Epithelial cell of proximal tubule (primary cell): Measurements from ENCODE around the gene SPATA16. TPM values are rescaled to one million over a fixed set of nuclear protein-coding genes. Genes with fewer than 3 reads are reported as not detected.

ENCODE experiments used
- DNase-seq: peaks from one replicate; pipeline ENCODE4 v3.0.0-alpha.2; 2011; ENCODE audit warnings: low read depth
- H3K4me3 ChIP-seq: 2 replicates; pipeline ENCODE4 v1.5.1; 2011; ENCODE audit warnings: low read depth, mild to moderate bottlenecking, low read length
- CTCF ChIP-seq: conservative IDR thresholded peaks from 2 replicates; pipeline ENCODE4 v1.5.1; 2012; ENCODE audit warnings: low read depth, mild to moderate bottlenecking, low read length
- total RNA-seq: library from RNA; depleted of rRNA; stranded (reverse); fragments of >200 nt; gene quantifications from 2 replicates; pipeline ENCODE4 v1.2.3, GENCODE V29; 2015

Gene SPATA16
- total RNA-seq, 1 donor from 2014 or later = not detected

DNA sequence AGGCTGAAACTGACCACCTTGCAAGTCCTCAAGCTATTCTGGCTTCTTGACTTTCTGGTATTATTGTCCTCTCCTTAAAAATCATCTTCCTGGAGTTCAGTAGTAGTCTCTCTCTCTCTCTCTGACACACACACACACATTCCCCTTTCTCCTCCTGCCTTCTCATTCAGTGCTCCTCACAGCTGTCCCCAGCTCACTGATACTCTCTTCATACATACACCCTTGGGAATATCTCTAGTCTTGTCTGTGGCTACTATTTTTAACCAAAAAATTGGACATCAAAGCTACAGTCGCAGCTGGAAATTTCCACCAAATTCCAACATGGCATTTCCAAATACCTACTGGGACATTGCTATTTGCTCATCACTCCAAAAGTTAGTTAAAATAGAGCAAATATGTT, 211.6 kb downstream of the SPATA16 start:
- DNase-seq = no peak
- H3K4me3 ChIP-seq = no peak overlapping the region
- no peak for TF ChIP-seq CTCF

GRCh38 chr3:172924546-172924945, 216.5 kb downstream of the SPATA16 start:
- DNase-seq = no peak
- no peak for TF ChIP-seq CTCF
- H3K4me3 ChIP-seq = no peak overlapping the region

- no peak overlapping the region for H3K4me3 ChIP-seq
- TF ChIP-seq CTCF = no peak
- DNase-seq = no peak
These were observed 221.7 kb downstream of the SPATA16 start for GRCh38 chr3:172919297-172919683.

DNA sequence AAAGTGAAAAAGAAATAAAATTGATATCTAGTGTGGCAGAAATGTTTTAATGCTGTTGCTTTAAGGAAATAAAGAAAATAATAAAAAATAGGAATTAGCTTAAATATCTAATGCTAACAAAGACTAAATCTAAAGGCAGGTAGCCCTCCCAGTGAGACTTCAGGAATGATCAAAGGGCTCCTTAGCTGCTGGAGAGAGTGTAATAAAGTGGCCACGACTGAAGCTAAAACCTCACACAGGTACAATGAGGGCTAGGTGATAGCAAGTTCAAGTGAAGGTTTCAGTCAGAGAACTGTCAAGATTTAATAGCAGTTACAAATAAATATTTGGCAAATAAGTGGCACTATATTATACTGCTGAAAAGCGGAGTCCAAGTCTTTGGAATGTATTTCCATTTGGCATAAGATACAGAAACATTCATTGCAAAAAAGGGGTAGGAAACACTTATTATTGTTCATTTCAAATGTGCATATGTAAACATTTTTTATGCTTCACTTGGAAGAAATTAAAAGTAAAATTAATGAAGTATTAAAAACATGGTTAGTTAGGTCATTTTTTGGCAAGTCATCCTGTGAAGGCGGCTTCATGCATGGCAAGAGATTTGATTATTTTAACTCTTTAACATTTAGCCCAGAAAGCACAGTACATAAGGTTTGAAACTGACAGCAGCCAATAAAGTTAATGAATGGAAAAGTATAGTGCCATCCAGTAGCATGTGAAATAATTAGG, 222.3 kb downstream of the SPATA16 start:
- DNase-seq = no peak
- no peak for TF ChIP-seq CTCF
- no peak overlapping the region for H3K4me3 ChIP-seq

GRCh38 chr3:172918165-172918564, 222.9 kb downstream of the SPATA16 start:
- no peak overlapping the region for H3K4me3 ChIP-seq
- DNase-seq = no peak
- TF ChIP-seq CTCF = no peak

- TF ChIP-seq CTCF = no peak
- no peak for DNase-seq
- no peak overlapping the region for H3K4me3 ChIP-seq
These were observed 225.0 kb downstream of the SPATA16 start for GRCh38 chr3:172915911-172916514.

- no peak overlapping the region for H3K4me3 ChIP-seq
- no peak for DNase-seq
- no peak for TF ChIP-seq CTCF
These were observed 226.2 kb downstream of the SPATA16 start for GRCh38 chr3:172914854-172915253.
